Measurements from ENCODE around the gene STRIP2.
"Not testable (repeated sequence)": the region's sequence is repeated elsewhere in the genome, so short reads cannot be mapped to it uniquely, and the experiment has no call there.

Gene STRIP2

DNA sequence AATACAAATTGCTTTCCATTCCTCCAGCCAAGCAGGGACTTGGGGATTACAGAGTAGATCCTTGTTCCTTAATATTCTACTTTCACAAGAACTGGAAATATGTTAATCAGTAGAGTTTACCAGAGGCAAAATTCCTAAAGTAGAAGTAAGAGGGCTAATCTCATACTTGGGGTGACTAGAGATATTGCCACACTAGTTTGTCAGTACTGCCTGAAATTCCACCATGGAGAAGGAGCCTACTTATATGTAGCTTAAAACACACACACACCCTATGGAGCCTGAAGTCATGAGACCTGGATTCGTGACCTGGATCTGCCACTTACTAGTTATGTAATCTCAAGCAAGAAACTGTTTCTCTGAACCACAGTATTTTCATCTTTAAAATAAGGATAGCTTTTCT is 33.9 kb downstream of the STRIP2 start:
- no peak for DNase-seq (ENCODE audit: extremely low spot score)
- POLR2A ChIA-PET: no interaction called here
- TF ChIP-seq L3MBTL2 (conservative IDR thresholded peaks at IDR 0.05): no peak
- no peak for TF ChIP-seq FOXK2 (IDR thresholded peaks at IDR 0.05)
- TF ChIP-seq HDGF (IDR thresholded peaks at IDR 0.05; ENCODE audit: borderline replicate concordance): no peak
- TF ChIP-seq SP1 (IDR thresholded peaks at IDR 0.05): no peak
- no peak for TF ChIP-seq BHLHE40 (IDR thresholded peaks at IDR 0.05; ENCODE audit: borderline replicate concordance)
- TF ChIP-seq FOXA1 (IDR thresholded peaks at IDR 0.05): no peak
- no peak for TF ChIP-seq NFRKB (IDR thresholded peaks at IDR 0.05)
- CTCF ChIA-PET: no interaction called here

DNA sequence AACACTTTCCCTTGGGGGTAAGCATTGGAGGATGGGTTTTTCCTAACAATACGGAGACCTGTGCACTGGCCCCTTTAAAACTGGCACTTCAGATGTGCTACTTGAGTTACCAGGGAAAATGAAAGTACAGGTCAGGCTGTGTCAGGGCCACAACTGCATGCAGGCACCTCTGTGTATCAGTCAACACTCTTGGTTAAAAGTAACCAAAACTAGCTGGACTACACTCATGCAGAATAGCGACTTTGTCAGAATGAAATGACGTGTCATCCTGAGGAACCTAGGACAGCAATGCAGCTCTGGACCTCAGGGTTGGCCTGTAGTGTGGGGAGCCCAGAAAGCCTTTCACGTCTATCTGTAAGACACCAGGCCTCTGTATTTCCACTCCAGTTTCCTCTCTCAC is 34.3 kb downstream of the STRIP2 start:
- POLR2A ChIA-PET: no interaction called here

DNA sequence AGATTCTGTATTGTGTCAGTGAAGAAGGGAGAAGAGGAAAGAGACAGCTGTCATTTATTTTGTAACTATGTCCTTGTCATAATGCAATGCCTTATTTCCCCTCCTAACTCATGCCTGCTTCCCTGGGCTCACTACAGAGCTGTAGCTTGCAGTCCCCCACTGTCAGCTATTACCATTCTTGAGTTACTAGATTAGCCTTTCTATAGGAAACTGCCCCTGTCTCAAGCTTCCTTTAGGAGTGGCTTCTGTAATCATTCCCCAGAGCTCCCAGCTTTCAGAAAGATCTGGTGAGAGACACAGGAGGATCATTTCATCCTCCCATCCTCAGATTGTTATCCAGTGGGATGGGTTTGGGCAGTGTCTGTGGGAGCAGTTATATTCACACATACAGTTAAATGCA is 35.7 kb downstream of the STRIP2 start:
- ChIA-PET POLR2A (no interaction called here), CTCF (interaction anchor here (0.7 to 2.9 kb wide), 2 partner anchors 76 to 101 kb away, joined by 3 to 27 read pairs; no protein-coding TSS in a partner anchor)

More for the DNA sequence above, 34.3 kb downstream of the STRIP2 start:
- CTCF ChIA-PET: no interaction called here
- TF ChIP-seq NFRKB (IDR thresholded peaks at IDR 0.05): no peak
- TF ChIP-seq, protein P1, sequence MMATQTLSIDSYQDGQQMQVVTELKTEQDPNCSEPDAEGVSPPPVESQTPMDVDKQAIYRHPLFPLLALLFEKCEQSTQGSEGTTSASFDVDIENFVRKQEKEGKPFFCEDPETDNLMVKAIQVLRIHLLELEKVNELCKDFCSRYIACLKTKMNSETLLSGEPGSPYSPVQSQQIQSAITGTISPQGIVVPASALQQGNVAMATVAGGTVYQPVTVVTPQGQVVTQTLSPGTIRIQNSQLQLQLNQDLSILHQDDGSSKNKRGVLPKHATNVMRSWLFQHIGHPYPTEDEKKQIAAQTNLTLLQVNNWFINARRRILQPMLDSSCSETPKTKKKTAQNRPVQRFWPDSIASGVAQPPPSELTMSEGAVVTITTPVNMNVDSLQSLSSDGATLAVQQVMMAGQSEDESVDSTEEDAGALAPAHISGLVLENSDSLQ (IDR thresholded peaks at IDR 0.05): no peak
- TF ChIP-seq ELF4 (IDR thresholded peaks at IDR 0.05): no peak
- no peak for TF ChIP-seq L3MBTL2 (conservative IDR thresholded peaks at IDR 0.05)
- no peak for TF ChIP-seq FOXK2 (IDR thresholded peaks at IDR 0.05)
- no peak for TF ChIP-seq FOXM1 (IDR thresholded peaks at IDR 0.05; ENCODE audit: borderline replicate concordance)
- no peak for TF ChIP-seq CTBP1 (IDR thresholded peaks at IDR 0.05; ENCODE audit: borderline replicate concordance)
- TF ChIP-seq SUZ12 (IDR thresholded peaks at IDR 0.05): no peak
- DNase-seq (ENCODE audit: extremely low spot score): no peak

DNA sequence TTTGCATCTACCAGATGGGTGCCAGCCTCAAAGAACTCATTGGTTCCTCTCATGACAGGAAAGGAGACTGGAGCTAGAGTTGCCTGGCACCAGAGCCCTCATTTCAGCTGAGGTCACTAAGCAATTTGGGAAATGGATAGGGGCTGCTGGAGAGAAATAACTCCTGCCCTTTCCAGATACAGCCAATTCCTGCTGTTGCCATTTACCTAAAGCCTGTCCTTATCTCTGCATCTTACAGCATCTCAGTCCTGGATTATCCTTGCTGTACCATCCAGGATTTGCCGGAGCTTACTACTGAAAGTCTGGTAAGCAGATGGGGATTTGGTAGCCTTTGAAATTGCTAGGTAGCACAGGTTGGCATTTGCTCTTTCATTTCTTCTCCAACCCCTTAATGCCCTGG is 36.2 kb downstream of the STRIP2 start:
- TF ChIP-seq SP1 (IDR thresholded peaks at IDR 0.05) (no peak), L3MBTL2 (conservative IDR thresholded peaks at IDR 0.05) (no peak), FOXK2 (IDR thresholded peaks at IDR 0.05) (no peak), HDGF (IDR thresholded peaks at IDR 0.05; ENCODE audit: borderline replicate concordance) (no peak), LEF1 (IDR thresholded peaks at IDR 0.05; ENCODE audit: borderline replicate concordance) (no peak), ELF4 (IDR thresholded peaks at IDR 0.05) (no peak), FOXA1 (IDR thresholded peaks at IDR 0.05) (no peak), SUZ12 (IDR thresholded peaks at IDR 0.05) (no peak), ARNT (IDR thresholded peaks at IDR 0.05) (no peak), FOXM1 (IDR thresholded peaks at IDR 0.05; ENCODE audit: borderline replicate concordance) (no peak), ZNF384 (IDR thresholded peaks at IDR 0.05) (no peak)
- TF ChIP-seq, protein P1 (IDR thresholded peaks at IDR 0.05): no peak
- no peak for DNase-seq (ENCODE audit: extremely low spot score)
- ChIA-PET POLR2A (no interaction called here), CTCF (interaction anchor here (2.9 kb wide), 1 partner anchor 101 kb away, joined by 27 read pairs; no protein-coding TSS in a partner anchor)

More for the DNA sequence above, 35.7 kb downstream of the STRIP2 start:
- TF ChIP-seq CTBP1 (IDR thresholded peaks at IDR 0.05; ENCODE audit: borderline replicate concordance) (no peak), SP1 (IDR thresholded peaks at IDR 0.05) (no peak), LEF1 (IDR thresholded peaks at IDR 0.05; ENCODE audit: borderline replicate concordance) (no peak), FOXA1 (IDR thresholded peaks at IDR 0.05) (no peak), L3MBTL2 (conservative IDR thresholded peaks at IDR 0.05) (no peak), ARNT (IDR thresholded peaks at IDR 0.05) (no peak), BHLHE40 (IDR thresholded peaks at IDR 0.05; ENCODE audit: borderline replicate concordance) (no peak), FOXK2 (IDR thresholded peaks at IDR 0.05) (no peak), NFRKB (IDR thresholded peaks at IDR 0.05) (no peak), ZNF384 (IDR thresholded peaks at IDR 0.05) (no peak), ELF4 (IDR thresholded peaks at IDR 0.05) (no peak), SUZ12 (IDR thresholded peaks at IDR 0.05) (no peak)
- TF ChIP-seq, protein P1 (IDR thresholded peaks at IDR 0.05): no peak
- DNase-seq (ENCODE audit: extremely low spot score): no peak

DNA sequence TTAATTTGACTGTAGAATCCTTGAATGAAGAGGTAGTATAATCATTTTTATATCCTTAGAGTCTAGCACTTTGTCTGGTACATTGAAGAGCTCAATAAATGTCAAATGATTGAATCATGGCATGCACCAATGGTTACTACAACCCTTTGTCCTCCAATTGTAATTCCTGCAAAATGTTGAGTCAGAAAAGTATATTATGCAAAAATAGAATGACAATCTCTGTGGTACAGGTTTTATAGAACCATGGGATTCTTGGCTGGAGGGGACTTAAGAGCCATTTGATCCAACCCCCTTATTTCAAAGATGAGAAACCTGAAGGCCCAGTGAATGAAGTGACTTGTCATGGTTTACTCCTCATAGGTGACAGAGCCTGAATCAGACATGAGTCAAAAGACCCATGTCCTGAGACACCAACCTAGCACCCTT is 37.2 kb downstream of the STRIP2 start:
- CTCF ChIA-PET: interaction anchor here (0.6 to 2.9 kb wide), 5 partner anchors 12 to 253 kb away, joined by 3 to 27 read pairs (median 3); no protein-coding TSS in a partner anchor
- POLR2A ChIA-PET: no interaction called here
- TF ChIP-seq ARNT (IDR thresholded peaks at IDR 0.05) (no peak), L3MBTL2 (conservative IDR thresholded peaks at IDR 0.05) (no peak), LEF1 (IDR thresholded peaks at IDR 0.05; ENCODE audit: borderline replicate concordance) (no peak), NFRKB (IDR thresholded peaks at IDR 0.05) (no peak), FOXA1 (IDR thresholded peaks at IDR 0.05) (no peak), ZNF384 (IDR thresholded peaks at IDR 0.05) (no peak), ELF4 (IDR thresholded peaks at IDR 0.05) (no peak), BHLHE40 (IDR thresholded peaks at IDR 0.05; ENCODE audit: borderline replicate concordance) (no peak), FOXM1 (IDR thresholded peaks at IDR 0.05; ENCODE audit: borderline replicate concordance) (no peak), SUZ12 (IDR thresholded peaks at IDR 0.05) (no peak), TARDBP (IDR thresholded peaks at IDR 0.05) (no peak), FOXK2 (IDR thresholded peaks at IDR 0.05) (no peak), HDGF (IDR thresholded peaks at IDR 0.05; ENCODE audit: borderline replicate concordance) (no peak), SP1 (IDR thresholded peaks at IDR 0.05) (no peak)
- TF ChIP-seq, protein P1 (IDR thresholded peaks at IDR 0.05): no peak
- no peak for DNase-seq (ENCODE audit: extremely low spot score)

DNA sequence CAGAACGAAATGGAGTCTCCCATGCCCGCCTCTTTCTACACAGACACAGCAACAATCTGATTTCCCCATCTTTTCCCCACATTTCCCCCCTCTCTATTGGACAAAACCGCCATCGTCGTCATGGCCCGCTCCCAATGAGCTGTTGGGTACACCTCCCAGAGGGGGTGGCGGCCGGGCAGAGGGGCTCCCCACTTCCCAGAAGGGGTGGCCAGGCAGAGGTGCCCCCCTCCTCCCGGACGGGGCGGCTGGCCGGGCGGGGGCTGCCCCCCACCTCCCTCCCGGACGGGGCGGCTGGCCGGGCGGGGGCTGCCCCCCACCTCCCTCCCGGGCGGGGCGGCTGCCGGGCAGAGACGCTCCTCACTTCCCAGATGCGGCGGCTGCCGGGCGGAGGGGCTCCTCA is 41.7 kb downstream of the STRIP2 start:
- DNase-seq (ENCODE audit: extremely low spot score); POLR2A ChIA-PET; CTCF ChIA-PET: not testable (repeated sequence)

DNA sequence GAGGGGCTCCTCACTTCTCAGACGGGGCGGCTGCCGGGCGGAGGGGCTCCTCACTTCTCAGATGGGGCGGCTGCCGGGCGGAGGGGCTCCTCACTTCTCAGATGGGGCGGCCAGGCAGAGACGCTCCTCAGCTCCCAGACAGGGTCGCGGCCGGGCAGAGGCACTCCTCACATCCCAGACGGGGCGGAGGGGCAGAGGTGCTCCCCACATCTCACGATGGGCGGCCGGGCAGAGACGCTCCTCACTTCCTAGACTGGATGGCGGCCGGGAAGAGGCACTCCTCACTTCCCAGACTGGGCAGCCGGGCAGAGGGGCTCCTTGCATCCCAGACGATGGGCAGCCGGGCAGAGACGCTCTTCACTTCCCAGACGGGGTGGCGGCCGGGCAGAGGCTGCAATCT is 42.2 kb downstream of the STRIP2 start:
- DNase-seq (ENCODE audit: extremely low spot score); CTCF ChIA-PET; POLR2A ChIA-PET: not testable (repeated sequence)

All from HEK293T (cell line).